ENCODE results near the gene RAB40C.

RAB40C gene

DNA sequence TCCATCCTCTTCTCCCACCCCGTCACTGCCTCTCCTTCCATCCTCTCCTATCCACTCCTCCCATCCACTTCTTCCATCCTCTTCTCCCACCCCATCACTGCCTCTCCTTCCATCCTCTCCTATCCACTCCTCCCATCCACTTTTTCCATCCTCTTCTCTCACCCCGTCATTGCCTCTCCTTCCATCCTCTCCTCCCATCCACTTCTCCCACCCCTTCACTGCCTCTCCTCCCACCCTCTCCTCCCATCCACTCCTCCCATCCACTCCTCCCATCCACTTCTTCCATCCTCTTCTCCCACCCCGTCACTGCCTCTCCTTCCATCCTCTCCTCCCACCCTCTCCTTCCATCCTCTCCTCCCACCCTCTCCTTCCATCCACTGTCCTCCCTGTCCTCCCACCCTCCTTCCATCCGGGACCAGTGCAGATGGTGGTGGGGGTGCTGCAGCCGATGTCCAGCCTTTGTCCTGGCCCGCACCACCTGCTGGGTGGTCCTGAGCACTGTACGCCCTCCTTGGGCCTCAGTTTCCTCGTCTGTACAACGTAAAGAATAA is 42.0 kb downstream of the RAB40C start:
- no peak for DNase-seq (ENCODE audit: low spot score)

DNA sequence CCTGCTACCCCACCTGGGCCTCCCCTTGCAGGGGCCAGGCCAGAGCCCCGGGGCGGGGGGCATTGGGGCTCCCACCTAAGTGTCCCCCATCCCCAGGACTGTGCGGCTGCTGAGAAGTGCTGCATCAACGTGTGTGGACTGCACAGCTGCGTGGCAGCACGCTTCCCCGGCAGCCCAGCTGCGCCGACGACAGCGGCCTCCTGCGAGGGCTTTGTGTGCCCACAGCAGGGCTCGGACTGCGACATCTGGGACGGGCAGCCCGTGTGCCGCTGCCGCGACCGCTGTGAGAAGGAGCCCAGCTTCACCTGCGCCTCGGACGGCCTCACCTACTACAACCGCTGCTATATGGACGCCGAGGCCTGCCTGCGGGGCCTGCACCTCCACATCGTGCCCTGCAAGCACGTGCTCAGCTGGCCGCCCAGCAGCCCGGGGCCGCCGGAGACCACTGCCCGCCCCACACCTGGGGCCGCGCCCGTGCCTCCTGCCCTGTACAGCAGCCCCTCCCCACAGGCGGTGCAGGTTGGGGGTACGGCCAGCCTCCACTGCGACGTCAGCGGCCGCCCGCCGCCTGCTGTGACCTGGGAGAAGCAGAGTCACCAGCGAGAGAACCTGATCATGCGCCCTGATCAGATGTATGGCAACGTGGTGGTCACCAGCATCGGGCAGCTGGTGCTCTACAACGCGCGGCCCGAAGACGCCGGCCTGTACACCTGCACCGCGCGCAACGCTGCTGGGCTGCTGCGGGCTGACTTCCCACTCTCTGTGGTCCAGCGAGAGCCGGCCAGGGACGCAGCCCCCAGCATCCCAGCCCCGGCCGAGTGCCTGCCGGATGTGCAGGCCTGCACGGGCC is 42.8 kb downstream of the RAB40C start:
- DNase-seq (ENCODE audit: low spot score), result no peak

DNA sequence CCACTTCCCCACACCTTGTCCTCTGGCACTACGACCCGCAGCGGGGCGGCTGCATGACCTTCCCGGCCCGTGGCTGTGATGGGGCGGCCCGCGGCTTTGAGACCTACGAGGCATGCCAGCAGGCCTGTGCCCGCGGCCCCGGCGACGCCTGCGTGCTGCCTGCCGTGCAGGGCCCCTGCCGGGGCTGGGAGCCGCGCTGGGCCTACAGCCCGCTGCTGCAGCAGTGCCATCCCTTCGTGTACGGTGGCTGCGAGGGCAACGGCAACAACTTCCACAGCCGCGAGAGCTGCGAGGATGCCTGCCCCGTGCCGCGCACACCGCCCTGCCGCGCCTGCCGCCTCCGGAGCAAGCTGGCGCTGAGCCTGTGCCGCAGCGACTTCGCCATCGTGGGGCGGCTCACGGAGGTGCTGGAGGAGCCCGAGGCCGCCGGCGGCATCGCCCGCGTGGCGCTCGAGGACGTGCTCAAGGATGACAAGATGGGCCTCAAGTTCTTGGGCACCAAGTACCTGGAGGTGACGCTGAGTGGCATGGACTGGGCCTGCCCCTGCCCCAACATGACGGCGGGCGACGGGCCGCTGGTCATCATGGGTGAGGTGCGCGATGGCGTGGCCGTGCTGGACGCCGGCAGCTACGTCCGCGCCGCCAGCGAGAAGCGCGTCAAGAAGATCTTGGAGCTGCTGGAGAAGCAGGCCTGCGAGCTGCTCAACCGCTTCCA is 43.6 kb downstream of the RAB40C start:
- DNase-seq (ENCODE audit: low spot score), result no peak

DNA sequence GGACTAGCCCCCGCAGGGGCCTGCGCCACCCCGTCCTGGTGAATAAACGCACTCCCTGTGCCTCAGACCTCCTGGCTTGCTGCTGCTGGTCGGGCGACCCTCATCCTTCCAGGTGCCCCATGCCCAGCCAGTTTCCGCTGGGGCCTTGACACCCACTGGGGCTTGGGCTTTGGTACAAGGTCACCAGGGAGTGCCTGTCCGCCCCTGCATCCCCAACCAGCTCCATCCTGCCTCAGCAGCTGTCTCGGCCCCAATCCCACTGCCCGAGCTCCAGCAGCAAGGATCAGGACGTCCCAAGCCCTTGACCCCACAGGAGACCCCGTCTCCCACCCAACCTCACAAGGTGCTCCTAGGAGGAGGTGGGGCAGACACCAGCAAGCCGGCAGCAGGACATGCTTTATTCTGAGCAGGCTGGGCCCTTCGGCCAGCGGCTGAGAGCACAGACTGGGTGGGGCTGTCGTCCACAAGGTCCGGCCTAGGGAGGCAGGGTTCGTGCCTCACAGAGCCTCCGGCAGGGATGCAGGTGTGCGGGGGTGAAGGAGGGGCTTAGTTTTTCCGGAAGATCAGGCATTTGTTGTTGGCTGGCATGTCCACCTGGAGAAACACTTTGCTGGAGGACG is 44.3 kb downstream of the RAB40C start:
- no peak for DNase-seq (ENCODE audit: low spot score)

DNA sequence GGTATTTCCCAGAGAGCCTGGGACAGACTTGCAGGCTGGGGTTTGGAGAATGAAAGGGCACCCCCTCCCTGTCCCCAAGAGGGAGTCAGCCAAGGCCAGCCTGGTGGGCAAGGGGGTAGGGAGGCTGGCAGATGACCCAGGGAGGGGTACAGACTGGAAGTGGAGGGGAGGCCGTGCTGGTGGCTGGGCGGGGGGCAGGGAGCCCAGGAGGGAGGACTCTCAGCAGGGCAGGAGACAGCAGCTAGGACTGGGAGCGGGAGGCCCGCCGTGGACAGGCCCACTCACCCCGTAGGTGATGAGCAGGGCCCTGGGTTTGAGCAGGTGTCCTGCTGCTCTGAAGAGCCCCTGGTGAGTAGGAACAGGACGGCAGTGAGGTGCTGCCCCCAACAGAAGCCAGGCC is 45.1 kb downstream of the RAB40C start:
- DNase-seq (ENCODE audit: low spot score), result no peak

DNA sequence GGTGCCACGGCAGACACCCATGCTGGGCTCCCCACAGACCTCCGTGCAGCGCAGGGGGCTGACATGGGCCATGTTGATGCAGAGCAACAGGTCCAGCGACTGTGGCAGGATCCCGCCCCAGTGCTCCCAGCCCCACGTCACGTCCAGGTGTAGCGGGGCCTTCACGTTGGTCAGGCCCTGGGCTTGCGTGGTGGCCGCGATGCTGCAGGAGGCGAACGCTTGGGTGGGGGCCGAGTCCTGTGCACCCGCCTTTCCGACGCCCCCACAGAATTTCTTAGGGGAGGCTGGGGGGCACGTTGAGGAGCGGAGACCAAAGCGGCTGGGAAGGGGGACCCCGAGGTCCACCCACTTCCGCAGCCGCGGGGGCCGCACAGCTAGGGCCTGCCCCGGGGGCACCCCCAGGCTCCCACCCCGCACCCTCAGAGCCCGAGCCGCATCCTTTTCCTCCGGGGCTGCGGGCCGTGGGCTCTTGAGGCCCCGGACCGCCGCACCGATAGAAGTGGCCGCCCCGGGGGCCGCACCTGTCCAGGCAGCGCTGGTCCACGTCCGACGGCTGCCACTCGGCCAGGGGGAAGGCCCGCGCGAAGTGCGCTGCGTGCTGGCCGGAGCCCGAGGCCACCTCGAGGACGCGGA is 45.8 kb downstream of the RAB40C start:
- no peak for DNase-seq (ENCODE audit: low spot score)

DNA sequence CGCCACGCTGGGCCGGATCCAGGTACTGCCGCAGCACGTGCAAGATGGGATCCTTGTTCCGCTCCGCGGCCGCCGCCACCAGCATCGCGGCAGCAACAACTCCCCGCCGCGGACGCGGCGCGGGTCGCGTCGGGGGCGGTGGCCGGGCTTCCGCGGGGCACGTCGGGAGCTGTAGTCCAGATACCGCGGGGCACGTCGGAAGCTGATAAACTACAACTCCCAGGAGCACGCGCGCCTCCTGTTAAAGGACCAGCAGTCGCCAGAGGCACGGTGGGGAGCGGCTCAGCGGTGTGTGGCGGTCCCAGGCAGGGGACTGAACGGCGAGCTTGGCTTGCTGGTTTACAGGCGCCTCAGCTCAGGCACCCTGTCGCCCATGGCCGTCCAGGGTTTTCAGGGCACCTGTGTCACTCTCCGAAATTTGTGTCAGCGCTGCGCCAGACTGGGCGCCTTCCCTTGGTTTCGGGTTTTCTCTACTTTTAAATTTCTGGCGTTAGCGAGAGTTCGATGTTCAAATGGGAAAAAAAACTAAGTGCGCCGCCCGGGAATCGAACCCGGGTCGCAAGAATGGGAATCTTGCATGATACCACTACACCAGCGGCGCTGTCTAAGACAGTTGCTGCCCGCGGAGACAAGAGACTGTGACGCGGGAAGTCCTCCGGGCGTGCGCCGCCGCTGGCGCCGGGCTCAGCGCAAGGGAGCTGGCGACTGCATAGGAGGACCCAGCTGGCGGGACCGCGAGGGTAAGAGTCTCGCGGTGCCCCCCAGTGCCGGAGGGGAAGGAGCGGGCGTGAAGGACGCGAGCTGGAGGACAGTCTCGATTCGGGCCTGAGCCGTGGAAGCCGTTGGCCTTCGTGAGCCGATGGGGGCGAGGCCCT is 46.6 kb downstream of the RAB40C start, which contains the start of gene METTL26:
Gene METTL26 (minus strand): TSS at position 100 of the 875 bp plus-strand sequence. CDS start 15 bp downstream, at position 85.
- DNase-seq (ENCODE audit: low spot score), result peak; percentile 95

DNA sequence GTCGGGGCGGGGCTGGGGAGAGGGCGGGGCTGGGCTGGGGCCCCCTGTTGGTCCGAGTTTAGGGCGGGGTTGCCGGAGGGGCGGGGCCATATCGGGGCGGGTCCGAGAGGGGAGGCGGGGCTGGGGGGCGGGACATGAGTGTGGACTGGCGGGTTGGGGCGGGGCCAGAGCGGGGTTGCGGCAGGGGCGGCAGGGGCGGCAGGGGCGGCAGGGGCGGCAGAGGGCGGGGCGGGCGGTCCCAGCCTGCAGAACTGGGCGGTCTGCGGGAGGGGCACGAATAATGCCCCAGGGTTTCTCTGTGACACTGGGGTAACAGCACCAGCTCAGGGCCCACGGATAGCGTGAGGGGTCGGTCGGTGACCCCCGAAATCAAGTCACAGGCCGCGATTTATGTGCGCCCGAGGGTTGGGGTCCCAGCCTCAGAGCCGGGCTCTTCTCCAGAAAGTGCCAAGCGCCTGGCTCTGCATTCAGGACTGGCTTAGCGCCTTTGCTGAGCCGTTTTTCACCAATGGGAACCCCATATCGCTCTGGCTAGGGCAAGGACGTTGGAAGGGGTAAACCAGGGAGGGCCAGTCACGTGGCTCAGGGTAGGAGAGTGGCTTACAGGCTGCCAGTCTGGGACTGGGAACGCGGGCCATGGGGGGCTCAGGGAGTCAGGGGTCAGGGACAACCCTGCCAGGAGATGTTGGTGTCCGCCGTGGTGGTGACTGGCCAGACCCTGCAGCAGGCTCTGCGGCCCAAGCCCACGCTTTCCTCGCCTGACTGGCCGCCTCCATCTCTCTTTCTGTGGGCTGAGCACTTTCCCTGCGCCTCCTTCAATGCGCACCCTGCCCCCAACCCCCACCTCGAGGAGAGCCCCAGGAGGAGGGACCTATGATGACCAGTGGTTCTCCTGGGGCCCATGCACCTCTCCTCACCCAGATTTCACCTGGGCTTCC is 47.5 kb downstream of the RAB40C start:
- DNase-seq (ENCODE audit: low spot score), result peak; percentile 51

DNA sequence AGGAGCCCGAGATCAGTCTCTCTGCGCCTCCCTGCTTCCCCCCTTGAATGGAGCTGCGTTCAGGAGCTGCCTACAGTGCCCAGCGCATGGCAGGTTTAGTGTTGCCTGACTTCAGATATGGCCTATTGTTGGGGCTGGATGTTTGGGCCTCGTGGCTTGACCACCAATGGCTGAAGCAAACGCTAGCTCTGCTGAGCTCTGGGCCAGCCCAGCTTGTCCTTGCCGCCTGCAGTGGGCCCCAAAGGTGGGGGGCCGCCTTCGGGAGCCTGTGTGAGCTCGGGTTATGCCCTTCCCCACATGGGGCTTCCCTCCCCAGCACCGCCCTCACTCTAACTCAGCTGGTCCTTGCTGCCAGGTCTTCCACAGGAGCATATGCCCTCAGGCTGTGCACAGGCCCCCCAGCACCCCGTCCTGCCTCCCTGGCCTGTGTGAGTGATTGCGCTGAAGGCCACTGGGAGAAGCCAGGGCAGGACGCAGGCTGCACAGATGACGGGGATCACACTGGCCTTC is 48.2 kb downstream of the RAB40C start:
- no peak for DNase-seq (ENCODE audit: low spot score)

DNA sequence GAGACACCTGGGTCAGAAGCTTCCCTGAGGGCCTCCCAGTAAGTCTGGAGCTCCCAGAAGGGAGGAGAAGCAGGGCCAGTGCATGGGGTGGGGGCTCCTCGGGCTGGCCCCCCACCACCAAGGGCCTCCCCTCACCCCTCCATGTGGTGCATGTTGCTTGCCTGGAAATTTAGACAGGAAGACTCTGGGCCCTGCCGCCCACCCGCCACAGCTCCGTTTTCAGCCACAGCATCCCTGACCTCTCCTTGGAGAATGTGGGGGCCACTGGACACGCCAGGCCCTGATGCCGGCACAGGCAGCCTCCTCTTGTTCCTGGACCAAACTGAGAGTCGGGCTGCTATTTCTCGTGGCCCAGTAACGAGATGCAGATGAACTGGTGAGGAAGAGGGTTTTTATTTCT is 49.0 kb downstream of the RAB40C start:
- DNase-seq (ENCODE audit: low spot score), result no peak

DNA sequence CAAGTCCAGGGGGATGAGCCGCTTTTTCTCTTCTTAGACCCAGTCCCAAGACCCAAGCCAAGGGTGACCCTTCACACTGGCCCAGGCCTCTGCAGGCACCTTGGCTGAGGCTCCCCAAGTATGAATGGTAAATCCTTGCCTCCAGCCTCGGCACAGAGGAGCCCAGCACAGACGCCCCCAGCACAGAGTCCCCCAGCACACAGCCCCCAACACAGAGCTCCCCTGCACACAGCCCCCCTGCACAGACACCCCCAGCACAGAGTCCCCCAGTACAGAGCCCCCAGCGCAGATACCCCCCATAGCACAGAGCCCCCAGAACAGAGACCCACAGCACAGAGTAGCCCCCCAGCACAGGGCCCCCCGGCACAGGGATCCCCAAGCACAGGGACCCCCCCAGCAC is 50.7 kb downstream of the RAB40C start:
- DNase-seq (ENCODE audit: low spot score), result no peak

DNA sequence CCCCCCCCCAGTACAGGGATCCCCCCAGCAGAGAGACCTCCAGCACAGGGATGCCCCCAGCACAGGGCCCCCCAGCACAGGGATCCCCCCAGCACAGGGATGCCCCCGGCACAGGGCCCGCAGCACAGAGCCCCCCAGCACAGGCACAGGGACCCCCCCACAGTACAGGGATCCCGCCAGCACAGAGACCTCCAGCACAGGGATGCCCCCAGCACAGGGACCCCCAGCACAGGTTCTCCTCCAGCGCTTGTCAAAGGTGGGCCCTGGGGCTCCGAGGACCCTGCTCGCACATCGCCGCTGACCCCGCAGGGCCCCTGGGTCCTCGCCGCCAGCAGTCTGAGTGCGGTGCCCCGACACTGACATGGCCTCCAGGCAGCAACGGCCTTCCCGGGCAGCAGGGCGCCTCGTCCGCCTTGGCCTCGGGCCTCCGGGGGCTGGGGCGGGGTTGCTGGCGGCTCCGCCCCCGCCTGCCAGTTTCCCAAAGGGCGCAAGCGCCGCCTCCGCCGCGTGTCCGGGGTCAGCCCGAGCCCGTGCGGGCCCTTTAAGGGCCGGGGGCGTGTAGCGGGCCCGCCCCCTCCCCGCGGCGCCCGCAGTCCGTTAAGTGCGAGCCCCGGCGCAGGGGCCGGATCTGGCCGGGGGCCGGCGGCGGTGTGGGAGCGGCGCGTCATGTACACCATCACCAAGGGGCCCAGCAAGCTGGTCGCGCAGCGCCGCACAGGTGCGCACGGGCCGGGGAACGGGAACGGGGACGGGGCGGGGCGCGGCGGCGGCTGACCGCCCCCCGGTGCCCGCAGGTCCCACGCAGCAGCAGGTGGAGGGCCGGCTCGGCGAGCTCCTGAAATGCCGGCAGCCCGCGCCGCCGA is 51.7 kb downstream of the RAB40C start, which contains the start of gene MCRIP2:
Gene MCRIP2 (plus strand): TSS at position 503 of the 863 bp plus-strand sequence. CDS start 164 bp downstream, at position 667.
- DNase-seq (ENCODE audit: low spot score), result peak; percentile 71

DNA sequence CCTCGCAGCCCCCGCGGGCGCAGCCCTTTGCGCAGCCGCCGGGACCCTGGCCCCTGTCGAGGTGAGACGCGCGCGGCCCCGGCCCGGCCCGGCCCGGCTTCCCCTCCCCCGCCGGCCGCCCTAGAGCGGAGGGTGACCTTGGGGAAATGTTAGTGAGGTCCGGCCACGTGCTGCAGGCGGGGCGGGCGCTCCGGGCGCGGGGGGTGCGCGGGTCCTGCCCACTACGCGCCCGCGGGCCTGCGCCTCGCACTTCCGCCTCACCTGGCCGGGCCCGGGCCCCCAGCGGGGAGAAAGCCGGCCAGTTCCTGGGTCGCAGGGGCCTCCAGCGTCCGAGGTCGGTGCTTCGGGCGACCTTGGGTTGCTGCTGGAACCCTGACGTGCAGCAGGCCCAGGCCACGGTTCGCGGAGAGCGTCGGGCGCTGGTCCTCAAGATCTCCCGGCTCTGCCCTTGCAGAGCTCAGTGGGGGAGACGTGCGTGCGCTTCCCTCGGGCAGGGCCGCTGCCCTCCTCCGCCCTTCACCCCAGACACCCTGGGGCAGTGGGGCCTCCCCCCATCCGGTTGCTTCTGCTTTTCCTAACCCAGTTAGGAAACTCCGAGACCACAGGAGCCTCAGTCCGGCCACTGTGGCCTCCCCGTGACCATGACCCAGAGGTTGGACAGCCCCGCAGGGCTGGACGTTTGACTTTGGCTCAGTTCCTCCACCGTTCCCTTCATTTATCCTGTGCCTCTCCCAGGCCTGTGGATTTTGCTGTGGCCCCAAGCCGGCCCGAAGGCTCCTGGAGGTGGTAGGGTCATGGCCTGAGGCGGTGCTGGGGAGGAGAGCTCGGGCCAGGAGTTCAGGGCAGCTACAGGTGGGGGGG is 52.6 kb downstream of the RAB40C start:
- no peak for DNase-seq (ENCODE audit: low spot score)

DNA sequence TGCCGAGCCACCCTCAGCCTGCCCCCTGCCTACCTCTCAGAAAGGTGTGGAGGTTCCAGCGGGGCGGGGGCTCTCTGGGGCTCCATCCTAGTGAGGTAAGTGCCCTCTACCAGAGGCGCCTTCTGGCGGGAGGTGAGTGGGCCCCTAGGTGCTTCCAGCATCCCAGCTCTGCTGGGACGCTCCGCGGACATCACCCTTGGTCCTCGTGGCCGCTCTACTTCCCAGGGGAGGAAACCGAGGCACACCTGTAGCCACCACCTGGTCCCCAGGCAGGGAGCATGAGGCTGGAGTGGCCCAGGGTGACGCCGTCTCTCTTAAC is 53.1 kb downstream of the RAB40C start:
- no peak for DNase-seq (ENCODE audit: low spot score)

DNA sequence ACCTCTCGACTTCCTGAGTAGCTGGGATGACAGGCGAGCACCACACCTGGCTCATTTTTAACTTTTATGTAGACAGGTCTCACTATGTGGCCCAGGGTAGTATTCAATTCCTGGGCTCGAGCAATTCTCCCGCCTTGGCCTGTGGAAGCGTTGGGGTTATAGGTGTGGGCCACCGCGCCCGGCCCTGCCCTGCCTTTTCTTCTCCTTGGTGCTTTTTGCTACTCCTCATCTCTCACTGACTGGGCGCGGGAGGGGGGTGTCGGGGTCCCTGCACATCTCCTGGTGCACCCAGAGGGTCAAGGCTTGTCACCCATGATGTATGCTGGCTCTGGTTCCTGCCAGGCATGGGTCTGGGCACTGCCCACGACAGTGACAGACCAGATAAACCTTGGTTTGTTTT is 54.7 kb downstream of the RAB40C start:
- DNase-seq (ENCODE audit: low spot score), result no peak

DNA sequence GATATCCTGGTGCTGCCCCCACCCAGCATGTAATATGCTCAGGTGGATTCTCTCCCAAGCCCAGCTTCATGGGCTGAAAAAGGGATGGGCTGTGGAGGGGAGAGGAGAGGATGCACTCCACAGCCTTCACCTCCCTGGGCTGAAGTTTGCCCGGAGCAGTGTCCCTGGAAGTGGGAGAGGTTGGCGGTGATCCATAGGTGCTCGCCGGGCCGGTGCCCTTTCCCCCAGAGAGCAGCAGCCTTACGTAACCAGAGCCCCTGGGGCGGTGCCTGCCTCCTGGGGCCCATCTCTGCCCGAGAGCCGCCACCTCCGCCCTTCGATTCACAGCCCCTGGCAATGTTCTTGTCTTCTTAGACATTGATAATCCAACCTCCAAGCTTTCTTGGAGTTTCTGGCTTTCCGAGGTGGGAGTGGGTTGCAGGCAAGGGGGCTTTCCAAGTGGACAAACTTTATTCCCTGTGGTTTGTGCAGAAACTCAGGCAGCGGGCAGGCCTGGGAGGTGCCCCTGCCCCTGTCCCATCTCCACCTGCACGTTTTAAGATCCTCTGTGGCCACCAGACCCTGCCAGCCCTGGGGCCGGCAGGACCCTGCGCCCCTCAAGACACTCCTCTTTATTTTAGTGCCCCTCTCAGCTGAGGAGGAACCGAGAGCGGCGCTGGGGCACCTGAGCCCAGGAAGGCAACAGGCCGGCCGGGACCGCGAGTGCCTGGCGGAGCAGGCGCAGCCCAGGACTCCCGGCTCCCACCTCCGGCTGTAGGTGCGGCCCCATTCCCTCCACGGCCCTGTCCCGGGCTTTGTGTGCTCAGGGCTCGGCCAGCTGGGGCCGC is 56.2 kb downstream of the RAB40C start:
- DNase-seq (ENCODE audit: low spot score), result no peak

DNA sequence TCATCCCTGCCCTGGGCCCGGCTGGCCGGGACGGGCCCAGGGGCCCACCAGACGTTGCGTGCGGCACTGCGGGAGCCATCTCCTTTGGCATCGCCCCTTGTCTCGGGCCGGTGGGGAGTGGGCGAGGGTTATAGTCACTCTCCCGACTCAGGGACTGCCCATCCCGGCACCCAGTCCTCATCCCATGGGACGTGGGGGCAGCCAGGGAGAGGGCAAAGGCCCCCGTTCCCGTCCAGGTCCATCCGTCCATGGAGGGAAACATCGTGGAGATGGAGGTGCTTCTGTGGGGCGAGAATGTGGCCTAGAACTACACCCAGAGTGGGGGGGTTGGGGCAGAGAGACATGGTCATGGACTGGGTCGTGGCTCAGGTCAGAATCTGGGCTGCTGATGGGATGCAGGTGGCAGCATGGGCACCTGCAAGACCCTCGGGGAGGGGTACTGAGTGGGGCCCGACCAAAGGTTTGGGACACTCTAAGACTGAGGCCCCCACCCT is 56.9 kb downstream of the RAB40C start:
- DNase-seq (ENCODE audit: low spot score), result no peak
